ENCODE measurements around the gene KNTC1. TPM values are rescaled to one million over a fixed set of nuclear protein-coding genes. Genes with fewer than 3 reads are reported as not detected.

The KNTC1 gene
- total RNA-seq, 1 experiment from 2014 or later: 111 TPM

GRCh38 chr12:122499991-122500684 is 26.9 kb upstream of the KNTC1 start:
- Histone ChIP-seq H3K27me3 (replicated peaks; ENCODE audit: insufficient read depth, low read depth, low read length, poor library complexity) (no peaks in the 10 kb centered on the region), H3K36me3 (ENCODE audit: insufficient read depth, low read length, poor library complexity, severe bottlenecking) (peaks cover 29% of the 10 kb centered on the region), H3K9me3 (ENCODE audit: low read depth, low read length, poor library complexity, severe bottlenecking) (no peaks in the 10 kb centered on the region), H3K27ac (ENCODE audit: low read depth, low read length, poor library complexity, severe bottlenecking) (peak overlapping the region; percentile 99), H3K4me1 (ENCODE audit: insufficient read depth, low read length, poor library complexity, severe bottlenecking) (peaks cover 25% of the 10 kb centered on the region), H3K4me3 (ENCODE audit: low read depth, low read length, poor library complexity, severe bottlenecking) (peak overlapping the region; percentile 85)
- ChIA-PET POLR2A (ENCODE audit: low non-redundant PET) (interaction anchor here (0.7 kb wide), 1 partner anchor 661 kb away, joined by 4 read pairs; no protein-coding TSS in a partner anchor), CTCF (no interaction called here)
- BruUV-seq (replicated peaks): TSS peak; percentile 32
- TF ChIP-seq EZH2 (IDR thresholded peaks at IDR 0.05; ENCODE audit: borderline replicate concordance, low read depth, low read length, poor library complexity, severe bottlenecking) (no peak), CTCF (conservative IDR thresholded peaks at IDR 0.05; ENCODE audit: low read depth, low read length) (no peak)
- DNase-seq (ENCODE audit: low spot score): peak; percentile 74
- intact Hi-C loops (cut with micrococcal nuclease; ENCODE audit: unreplicated experiment): loop anchor here (2.0 kb wide), 1 partner anchor 27 kb away; the partner anchor contains the start of genes KNTC1 and RSRC2

- Histone ChIP-seq H3K9me3 (ENCODE audit: low read depth, low read length, poor library complexity, severe bottlenecking) (no peaks in the 10 kb centered on the region), H3K4me1 (ENCODE audit: insufficient read depth, low read length, poor library complexity, severe bottlenecking) (peaks cover 25% of the 10 kb centered on the region), H3K27me3 (replicated peaks; ENCODE audit: insufficient read depth, low read depth, low read length, poor library complexity) (no peaks in the 10 kb centered on the region), H3K4me3 (ENCODE audit: low read depth, low read length, poor library complexity, severe bottlenecking) (peak within 1 kb of the TSS; percentile 85), H3K27ac (ENCODE audit: low read depth, low read length, poor library complexity, severe bottlenecking) (peak within 1 kb of the TSS; percentile 99), H3K36me3 (ENCODE audit: insufficient read depth, low read length, poor library complexity, severe bottlenecking) (peaks cover 35% of the 10 kb centered on the region)
- intact Hi-C loops (cut with micrococcal nuclease; ENCODE audit: unreplicated experiment): loop anchor here (2.0 kb wide), 1 partner anchor 26 kb away; the partner anchor contains the start of genes KNTC1 and RSRC2
- no TSS peak for BruUV-seq (replicated peaks)
- ChIA-PET POLR2A (ENCODE audit: low non-redundant PET) (interaction anchor here (0.7 to 1.1 kb wide), 4 partner anchors 12 to 252 kb away, joined by 3 to 10 read pairs (median 4); partner anchors contain the start of genes DENR, KNTC1 and RSRC2), CTCF (no interaction called here)
- peak; percentile 99 for DNase-seq (ENCODE audit: low spot score)
- no peak for TF ChIP-seq EZH2 (IDR thresholded peaks at IDR 0.05; ENCODE audit: borderline replicate concordance, low read depth, low read length, poor library complexity, severe bottlenecking)
- no peak for TF ChIP-seq CTCF (conservative IDR thresholded peaks at IDR 0.05; ENCODE audit: low read depth, low read length)
These were observed 26.2 kb upstream of the KNTC1 start, which contains the start of gene ZCCHC8 for GRCh38 chr12:122500685-122501488. Gene ZCCHC8 (minus strand): TSS chr12:122500932. CDS start chr12:122500840, 92 bp downstream.

- intact Hi-C loops (cut with micrococcal nuclease; ENCODE audit: unreplicated experiment): loop anchor here (2.0 kb wide), 1 partner anchor 25 kb away; the partner anchor contains the start of genes KNTC1 and RSRC2
- no peak for TF ChIP-seq CTCF (conservative IDR thresholded peaks at IDR 0.05; ENCODE audit: low read depth, low read length)
- TF ChIP-seq EZH2 (IDR thresholded peaks at IDR 0.05; ENCODE audit: borderline replicate concordance, low read depth, low read length, poor library complexity, severe bottlenecking): no peak
- peak overlapping the region; percentile 99 for H3K27ac ChIP-seq (ENCODE audit: low read depth, low read length, poor library complexity, severe bottlenecking)
These were observed 25.5 kb upstream of the KNTC1 start for GRCh38 chr12:122501489-122501989.

More at GRCh38 chr12:122501489-122501989, 25.5 kb upstream of the KNTC1 start:
- peaks cover 25% of the 10 kb centered on the region for H3K4me1 ChIP-seq (ENCODE audit: insufficient read depth, low read length, poor library complexity, severe bottlenecking)
- no peak for DNase-seq (ENCODE audit: low spot score)
- H3K27me3 ChIP-seq (replicated peaks; ENCODE audit: insufficient read depth, low read depth, low read length, poor library complexity): no peaks in the 10 kb centered on the region
- peak overlapping the region; percentile 85 for H3K4me3 ChIP-seq (ENCODE audit: low read depth, low read length, poor library complexity, severe bottlenecking)
- TSS peak; percentile 60 for BruUV-seq (replicated peaks)
- H3K9me3 ChIP-seq (ENCODE audit: low read depth, low read length, poor library complexity, severe bottlenecking): no peaks in the 10 kb centered on the region
- CTCF ChIA-PET: no interaction called here
- POLR2A ChIA-PET (ENCODE audit: low non-redundant PET): interaction anchor here (0.6 to 1.1 kb wide), 5 partner anchors 12 to 251 kb away, joined by 3 to 10 read pairs (median 5); partner anchors contain the start of genes DENR, KNTC1 and RSRC2
- H3K36me3 ChIP-seq (ENCODE audit: insufficient read depth, low read length, poor library complexity, severe bottlenecking): peaks cover 40% of the 10 kb centered on the region
